H1 (cell line): Measurements from ENCODE around the gene RFXANK. TPM values are rescaled to one million over a fixed set of nuclear protein-coding genes. Genes with fewer than 3 reads are reported as not detected.

Experiments used
- CTCF ChIA-PET: fragments of 300-600 bp; sonication (Branson Sonifier 250); formaldehyde crosslinking; loops from one replicate; lab custom pipeline; 2021; ENCODE audit not compliant: partially characterized antibody; lab: Charles Lee
- POLR2A ChIA-PET: fragments of 300-600 bp; sonication (Branson Sonifier 250); formaldehyde crosslinking; loops from one replicate; lab custom pipeline; 2021; ENCODE audit warnings: inconsistent platforms; ENCODE audit not compliant: partially characterized antibody; lab: Charles Lee
- DNase-seq, 2 experiments: peaks; one replicate each; pipeline versions ENCODE4 v3.0.0 to v3.0.0-alpha.2; 2010 to 2022; ENCODE audit warnings: low spot score in 2 of 2, low read depth in 1 of 2, mixed read lengths in 1 of 2
- FAIRE-seq: peaks from 2 replicates; lab custom pipeline; 2011; peaks lifted over from hg19 to GRCh38; lab: Jason Lieb, UNC
- H2AFZ ChIP-seq: 2 replicates; pipeline ENCODE4 v1.8.1; 2012; ENCODE audit warnings: low read length, inconsistent platforms
- H2AK5ac ChIP-seq: 2 replicates; pipeline ENCODE4 v1.6.1; 2013; ENCODE audit warnings: low read depth, low read length
- H2BK120ac ChIP-seq: replicated peaks from 2 replicates; pipeline ENCODE3; 2013; ENCODE audit warnings: low read depth, low read length, inconsistent platforms
- H2BK12ac ChIP-seq: 2 replicates; pipeline ENCODE4 v1.6.1; 2013; ENCODE audit warnings: low read depth, low read length
- H2BK15ac ChIP-seq: 2 replicates; pipeline ENCODE4 v1.6.1; 2013; ENCODE audit warnings: low read length
- H2BK20ac ChIP-seq: 2 replicates; pipeline ENCODE4 v1.6.1; 2013; ENCODE audit warnings: low read length
- H2BK5ac ChIP-seq: 2 replicates; pipeline ENCODE4 v1.6.1; 2013; ENCODE audit warnings: low read depth, low read length
- H3K14ac ChIP-seq: 2 replicates; pipeline ENCODE4 v1.6.1; 2013; ENCODE audit warnings: inconsistent platforms; ENCODE audit not compliant: insufficient read length
- H3K18ac ChIP-seq: 2 replicates; pipeline ENCODE4 v1.6.1; 2013; ENCODE audit warnings: low read length; ENCODE audit errors: extremely low read depth
- H3K23ac ChIP-seq: 2 replicates; pipeline ENCODE4 v1.6.1; 2013; ENCODE audit warnings: inconsistent platforms; ENCODE audit not compliant: insufficient read length
- H3K23me2 ChIP-seq: 2 replicates; pipeline ENCODE4 v1.6.1; 2013; ENCODE audit warnings: low read depth, low read length
- H3K27ac ChIP-seq: 2 replicates; pipeline ENCODE4 v1.6.1; 2011; ENCODE audit warnings: low read depth, low read length, inconsistent platforms
- H3K27me3 ChIP-seq, 4 experiments: replicated peaks in 1 of 4; 1 replicate in 1 of 4; 2 replicates in 3 of 4; pipeline versions ENCODE4 v1.6.1 to v1.8.1; 2011 to 2013; ENCODE audit warnings: low read length in 3 of 4, mild to moderate bottlenecking in 3 of 4, inconsistent platforms in 2 of 4, mixed read lengths in 2 of 4, moderate library complexity in 1 of 4; ENCODE audit not compliant: control insufficient read depth in 3 of 4, insufficient read depth in 3 of 4; ENCODE audit errors: extremely low read depth in 1 of 4
- H3K36me3 ChIP-seq, 4 experiments: 2 replicates each; pipeline versions ENCODE4 v1.6.1 to v1.8.1; 2011 to 2013; ENCODE audit warnings: mild to moderate bottlenecking in 4 of 4, low read length in 3 of 4, moderate library complexity in 2 of 4, control low read depth in 1 of 4, inconsistent platforms in 1 of 4; ENCODE audit not compliant: insufficient read depth in 4 of 4, control insufficient read depth in 2 of 4
- H3K4ac ChIP-seq: replicated peaks from 2 replicates; pipeline ENCODE3; 2013; ENCODE audit warnings: low read length, low read depth, mixed read lengths, inconsistent platforms; ENCODE audit not compliant: insufficient read length
- H3K4me1 ChIP-seq, 4 experiments: replicated peaks in 1 of 4; 1 replicate in 1 of 4; 2 replicates in 3 of 4; pipeline versions ENCODE4 v1.6.1 to v1.8.1; 2011 to 2013; ENCODE audit warnings: low read length in 3 of 4, inconsistent platforms in 2 of 4, mixed read lengths in 1 of 4; ENCODE audit not compliant: insufficient read depth in 4 of 4, control insufficient read depth in 3 of 4
- H3K4me2 ChIP-seq, 2 experiments: 2 replicates each; pipeline versions ENCODE4 v1.6.1 to v1.8.1; 2011 to 2013; ENCODE audit warnings: low read depth in 2 of 2, low read length in 2 of 2, control low read depth in 1 of 2, inconsistent platforms in 1 of 2, mild to moderate bottlenecking in 1 of 2; ENCODE audit not compliant: insufficient read depth in 1 of 2
- H3K4me3 ChIP-seq, 4 experiments: fragments of 200-600, 300-600 bp in 1 of 4; sonication (generic), shearing (Covaris generic), sonication (Bioruptor Twin) in 1 of 4; 2 replicates each; pipeline versions ENCODE4 v1.5.1 to v1.8.1; 2011 to 2016; ENCODE audit warnings: low read length in 4 of 4, low read depth in 3 of 4, control low read depth in 2 of 4, inconsistent platforms in 2 of 4, mild to moderate bottlenecking in 2 of 4, mixed read lengths in 1 of 4, moderate library complexity in 1 of 4; ENCODE audit not compliant: insufficient read depth in 2 of 4; ENCODE audit errors: extremely low read depth in 1 of 4
- H3K56ac ChIP-seq: replicated peaks from 2 replicates; pipeline ENCODE3; 2013; ENCODE audit warnings: low read depth, mild to moderate bottlenecking, mixed read lengths, low read length, inconsistent platforms; ENCODE audit not compliant: insufficient read length
- H3K79me1 ChIP-seq: 2 replicates; pipeline ENCODE4 v1.6.1; 2013; ENCODE audit warnings: low read depth, low read length, control low read depth
- H3K79me2 ChIP-seq, 2 experiments: 2 replicates each; pipeline versions ENCODE4 v1.6.1 to v1.8.1; 2012 to 2013; ENCODE audit warnings: low read length in 2 of 2, mild to moderate bottlenecking in 2 of 2, inconsistent platforms in 1 of 2; ENCODE audit not compliant: insufficient read depth in 2 of 2, control insufficient read depth in 1 of 2
- H3K9ac ChIP-seq, 4 experiments: replicated peaks in 1 of 4; 1 replicate in 1 of 4; 2 replicates in 3 of 4; pipeline versions ENCODE4 v1.6.1 to v1.8.1; 2011 to 2013; ENCODE audit warnings: low read depth in 3 of 4, low read length in 3 of 4, control low read depth in 2 of 4, mild to moderate bottlenecking in 2 of 4, moderate library complexity in 2 of 4, inconsistent platforms in 1 of 4; ENCODE audit errors: extremely low read depth in 1 of 4
- H3K9me3 ChIP-seq, 2 experiments: 2 replicates each; pipeline versions ENCODE4 v1.6.1 to v1.8.1; 2012 to 2013; ENCODE audit warnings: mild to moderate bottlenecking in 2 of 2, moderate library complexity in 2 of 2, control low read depth in 1 of 2, inconsistent platforms in 1 of 2, low read depth in 1 of 2, low read length in 1 of 2, mixed read lengths in 1 of 2; ENCODE audit not compliant: insufficient read depth in 2 of 2
- H4K20me1 ChIP-seq, 2 experiments: replicated peaks in 1 of 2; 2 replicates each; pipeline versions ENCODE3 to v1.8.1; 2011 to 2013; ENCODE audit warnings: inconsistent platforms in 2 of 2, low read length in 2 of 2, mild to moderate bottlenecking in 1 of 2; ENCODE audit not compliant: insufficient read depth in 2 of 2, control insufficient read depth in 1 of 2
- H4K5ac ChIP-seq: 2 replicates; pipeline ENCODE4 v1.6.1; 2013; ENCODE audit warnings: low read length, low read depth, mixed read lengths, inconsistent platforms; ENCODE audit not compliant: insufficient read length
- H4K8ac ChIP-seq: 2 replicates; pipeline ENCODE4 v1.8.0; 2013; ENCODE audit warnings: mild to moderate bottlenecking, moderate library complexity, low read length, inconsistent platforms; ENCODE audit not compliant: insufficient read depth; ENCODE audit errors: extremely low read depth
- H4K91ac ChIP-seq: replicated peaks from 2 replicates; pipeline ENCODE3; 2013; ENCODE audit warnings: low read length, mixed read lengths, inconsistent platforms; ENCODE audit not compliant: insufficient read length
- ASH2L ChIP-seq: fragments of 200-600, 300-600 bp; sonication (generic); IDR thresholded peaks from one replicate; pipeline ENCODE4 v1.7.1; 2017; ENCODE audit warnings: low read length
- CEBPB ChIP-seq: IDR thresholded peaks from 2 replicates; pipeline ENCODE4 v1.6.1; 2012; ENCODE audit warnings: low read depth, low read length
- E2F6 ChIP-seq: IDR thresholded peaks from 2 replicates; pipeline ENCODE4 v1.6.1; 2012; ENCODE audit warnings: inconsistent platforms
- EGR1 ChIP-seq: IDR thresholded peaks from 2 replicates; pipeline ENCODE4 v1.6.1; 2011; ENCODE audit warnings: low read depth, low read length, borderline replicate concordance
- NANOG ChIP-seq: IDR thresholded peaks from 2 replicates; pipeline ENCODE4 v1.6.1; 2011; ENCODE audit warnings: low read length, low read depth, mild to moderate bottlenecking, inconsistent platforms; ENCODE audit not compliant: insufficient read depth, poor library complexity, severe bottlenecking
- NRF1 ChIP-seq: IDR thresholded peaks from 2 replicates; pipeline ENCODE4 v1.6.1; 2011; ENCODE audit warnings: mild to moderate bottlenecking, low read depth, low read length, improper control_type of control experiment
- POLR2A ChIP-seq, 2 experiments: IDR thresholded peaks; 1 replicate in 1 of 2; 2 replicates in 1 of 2; pipeline ENCODE4 v1.6.1; 2011; ENCODE audit warnings: low read depth in 2 of 2, low read length in 2 of 2, mild to moderate bottlenecking in 2 of 2; ENCODE audit errors: control extremely low read depth in 1 of 2
- RBBP5 ChIP-seq: IDR thresholded peaks from 2 replicates; pipeline ENCODE4 v1.7.1; 2012; ENCODE audit warnings: low read depth, mild to moderate bottlenecking, inconsistent platforms, low read length, moderate library complexity, borderline replicate concordance
- TAF1 ChIP-seq: IDR thresholded peaks from 2 replicates; pipeline ENCODE4 v1.6.1; 2011; ENCODE audit warnings: mild to moderate bottlenecking, low read depth, low read length
- WGBS, 2 experiments: shearing (Covaris generic) in 1 of 2; methylation state at CpG; one replicate each; pipeline versions ENCODE4 v1.1.6 to v1.1.7; 2013 to 2015; ENCODE audit warnings: low lambda C conversion rate in 2 of 2, mixed read lengths in 2 of 2, inconsistent platforms in 1 of 2, low coverage in 1 of 2, missing lambda C conversion rate in 1 of 2; ENCODE audit not compliant: insufficient replicate concordance in 2 of 2, insufficient coverage in 1 of 2, insufficient read length in 1 of 2; ENCODE audit errors: extremely low coverage in 1 of 2, missing lambda C conversion rate in 1 of 2; 5-methylcytosine and 5-hydroxymethylcytosine counted together
- polyA plus RNA-seq, 7 experiments: library from polyadenylated mRNA; depleted of rRNA in 3 of 7; stranded (reverse) in 5 of 7; unstranded in 2 of 7; fragments of >200 nt in 5 of 7; fragments of 200-250 nt in 2 of 7; gene quantifications; 1 replicate in 5 of 7; 2 replicates in 1 of 7; 4 replicates in 1 of 7; pipeline versions ENCODE4 v1.2.1 to v1.2.3, GENCODE V29; 2011 to 2013; ENCODE audit warnings: missing spikeins in 2 of 7, mixed read lengths in 2 of 7
- total RNA-seq: library from RNA; stranded (reverse); fragmentation: NEBNext Ultra II Directional; extraction: Animal tissue kit (Norgen Biotek cat#: 25700); gene quantifications from 2 replicates; pipeline ENCODE4 v1.2.1, GENCODE V29; 2021
- TF ChIP-seq, protein P1 (sequence below): IDR thresholded peaks from 2 replicates; pipeline ENCODE4 v1.6.1; 2012; ENCODE audit warnings: inconsistent platforms

Gene RFXANK
- total and polyA plus RNA-seq, 2 of the 8 experiments (the other 6 are each of a cell fraction or from before 2014, with no cell fraction given): 72.9 to 87.5 TPM

DNA sequence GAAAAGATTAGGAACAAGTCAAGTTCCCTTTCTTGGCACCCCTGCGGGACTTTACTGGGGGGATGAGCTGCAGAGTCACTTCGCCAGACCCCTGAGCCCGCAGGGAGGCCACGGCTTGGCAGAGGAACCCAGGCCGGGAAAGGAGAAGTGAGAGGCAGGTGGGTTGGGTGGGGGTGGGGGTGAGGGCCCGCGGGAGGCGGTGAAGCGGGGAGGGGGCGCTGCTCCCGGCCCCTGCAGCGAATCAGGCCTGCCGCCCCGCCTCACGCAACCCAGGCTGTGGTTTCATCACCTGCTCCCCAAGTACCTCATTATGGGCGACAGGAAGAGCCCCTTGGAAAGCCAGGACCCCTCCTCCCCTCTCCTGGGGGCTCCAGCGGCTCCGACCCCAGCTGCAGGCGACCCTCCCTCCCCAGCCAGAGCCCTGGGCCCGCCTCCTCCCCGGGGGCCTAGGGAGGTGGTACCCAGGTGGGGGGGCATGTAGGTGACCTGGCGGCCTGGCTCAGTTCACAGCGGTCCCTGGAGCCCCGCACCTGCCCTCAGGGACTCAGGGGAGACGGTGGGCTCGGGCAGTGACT lies 31.5 kb upstream of the RFXANK start:
- no peaks in the 10 kb centered on the region for H4K20me1 ChIP-seq
- no peak for FAIRE-seq
- peak overlapping the region; percentile 24; the same call in 1 of the 2 replicates for H2AK5ac ChIP-seq
- no peak overlapping the region; the same call in 1 of the 2 replicates for H3K27ac ChIP-seq
- H3K9ac ChIP-seq: no peak overlapping the region; a peak in 1 of 7 replicates
- DNase-seq: peak; percentile 33 to 76
- no peak overlapping the region for H3K14ac ChIP-seq
- H2BK12ac ChIP-seq: 0 out of 2 replicates have a peak overlapping the region, but pooled peaks have one; percentile 63
- H3K4me1 ChIP-seq: peaks cover 0 to 8% (median 5%) of the 10 kb centered on the region in 4 experiments; a peak in 4 of 7 replicates
- H3K23me2 ChIP-seq: peaks cover 4% of the 10 kb centered on the region; the same call in 1 of the 2 replicates
- no peak overlapping the region for H3K56ac ChIP-seq
- H3K23ac ChIP-seq: no peak overlapping the region
- H3K4ac ChIP-seq: peak overlapping the region; percentile 85
- peak overlapping the region; percentile 93 for H4K91ac ChIP-seq
- TF ChIP-seq, protein P1, sequence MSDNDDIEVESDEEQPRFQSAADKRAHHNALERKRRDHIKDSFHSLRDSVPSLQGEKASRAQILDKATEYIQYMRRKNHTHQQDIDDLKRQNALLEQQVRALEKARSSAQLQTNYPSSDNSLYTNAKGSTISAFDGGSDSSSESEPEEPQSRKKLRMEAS: peak; percentile 42; the same call in 1 of the 2 replicates
- TF ChIP-seq POLR2A (IDR thresholded peaks at IDR 0.05; ENCODE audit: control extremely low read depth in 1 of 2, low read depth in 2 of 2, low read length in 2 of 2) (peak in 1 of 2 experiments; percentile 24; a peak in 1 of 3 replicates), NANOG (no peak), ASH2L (peak; percentile 10), E2F6 (0 out of 2 replicates have a peak, but pooled peaks have one; percentile 11), TAF1 (peak; percentile 43; the same call in 1 of the 2 replicates), NRF1 (no peak), CEBPB (peak; percentile 71; the same call in 1 of the 2 replicates), RBBP5 (no peak), EGR1 (no peak)
- H3K79me2 ChIP-seq: no peaks in the 10 kb centered on the region
- peak overlapping the region; percentile 60; the same call in 1 of the 2 replicates for H3K18ac ChIP-seq
- no peak overlapping the region for H2AFZ ChIP-seq
- WGBS, 2 experiments: 48% methylated on average over 17 of the region's 26 CpGs; no CpG with 5 or more reads in 1 of the 2 experiments
- no peak overlapping the region for H2BK15ac ChIP-seq
- ChIA-PET CTCF (interaction anchor here (0.6 to 11.9 kb wide), 7 partner anchors 9 to 173 kb away, joined by 3 to 109 read pairs (median 3); partner anchors contain the start of gene MEF2B), POLR2A (interaction anchor here (0.7 to 9.4 kb wide), 9 partner anchors 9 to 172 kb away, joined by 3 to 133 read pairs (median 3); partner anchors contain the start of gene MEF2B)
- no peaks in the 10 kb centered on the region for H3K9me3 ChIP-seq
- H2BK5ac ChIP-seq: peak overlapping the region; percentile 76
- H4K5ac ChIP-seq: peak overlapping the region; percentile 68
- peaks cover 0 to 8% (median 0%) of the 10 kb centered on the region in 4 experiments; a peak in 1 of 8 replicates for H3K36me3 ChIP-seq
- H3K79me1 ChIP-seq: no peaks in the 10 kb centered on the region
- H2BK120ac ChIP-seq: peak overlapping the region; percentile 64
- H3K4me3 ChIP-seq: peak overlapping the region in 1 of 4 experiments; percentile 29; a peak in 2 of 8 replicates
- H4K8ac ChIP-seq: peak overlapping the region; percentile 97
- peak overlapping the region; percentile 19 to 50; a peak in 3 of 4 replicates for H3K4me2 ChIP-seq
- no peaks in the 10 kb centered on the region; a peak in 1 of 7 replicates for H3K27me3 ChIP-seq
- peak overlapping the region; percentile 90; the same call in 1 of the 2 replicates for H2BK20ac ChIP-seq
